Measurements from ENCODE around the gene ENHO.
A peak's percentile ranks its signal among the peaks of the same experiment; 100 is the strongest.
"Not testable (repeated sequence)": the region's sequence is repeated elsewhere in the genome, so short reads cannot be mapped to it uniquely, and the experiment has no call there.

ENHO gene

DNA sequence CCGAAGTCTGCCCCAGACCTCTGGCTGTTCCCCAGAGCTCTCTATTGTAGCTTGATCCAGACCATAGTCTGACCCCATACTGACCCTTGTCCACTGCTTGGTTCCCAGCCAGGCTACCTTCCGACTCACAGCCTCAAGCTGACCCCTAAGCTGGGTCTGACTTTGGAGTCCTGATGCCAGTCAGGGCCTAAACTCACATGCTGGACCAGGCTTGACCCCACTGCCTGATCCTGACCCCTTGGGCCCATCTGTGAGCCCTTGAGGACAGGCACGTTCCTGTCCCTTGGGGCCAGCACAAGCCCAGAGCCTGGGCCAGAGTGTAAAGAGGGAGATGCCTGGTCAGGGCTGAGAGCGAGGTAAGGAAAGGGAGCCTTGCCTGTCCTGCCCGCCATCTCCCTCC, 32.7 kb upstream of the ENHO start:
- DNase-seq (ENCODE audit: low read depth), result no peak

DNA sequence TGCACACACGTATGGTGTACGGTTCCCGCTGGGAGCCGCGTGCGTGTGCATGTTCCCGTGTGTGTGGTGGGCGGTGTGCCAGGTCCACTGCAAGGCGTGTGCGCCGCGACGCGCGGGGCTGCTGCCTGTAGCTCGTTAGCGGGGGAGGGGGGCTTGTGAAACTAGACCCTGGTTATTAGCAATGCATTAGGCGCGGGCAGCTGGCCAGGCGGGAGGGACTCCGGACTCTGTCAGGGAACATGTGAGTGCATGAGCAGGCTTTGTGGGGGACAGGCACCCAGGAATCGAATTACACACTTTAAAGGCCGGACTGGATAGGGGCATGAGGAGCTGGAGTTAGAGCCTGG, 32.2 kb upstream of the ENHO start:
- DNase-seq (ENCODE audit: low read depth), result no peak

DNA sequence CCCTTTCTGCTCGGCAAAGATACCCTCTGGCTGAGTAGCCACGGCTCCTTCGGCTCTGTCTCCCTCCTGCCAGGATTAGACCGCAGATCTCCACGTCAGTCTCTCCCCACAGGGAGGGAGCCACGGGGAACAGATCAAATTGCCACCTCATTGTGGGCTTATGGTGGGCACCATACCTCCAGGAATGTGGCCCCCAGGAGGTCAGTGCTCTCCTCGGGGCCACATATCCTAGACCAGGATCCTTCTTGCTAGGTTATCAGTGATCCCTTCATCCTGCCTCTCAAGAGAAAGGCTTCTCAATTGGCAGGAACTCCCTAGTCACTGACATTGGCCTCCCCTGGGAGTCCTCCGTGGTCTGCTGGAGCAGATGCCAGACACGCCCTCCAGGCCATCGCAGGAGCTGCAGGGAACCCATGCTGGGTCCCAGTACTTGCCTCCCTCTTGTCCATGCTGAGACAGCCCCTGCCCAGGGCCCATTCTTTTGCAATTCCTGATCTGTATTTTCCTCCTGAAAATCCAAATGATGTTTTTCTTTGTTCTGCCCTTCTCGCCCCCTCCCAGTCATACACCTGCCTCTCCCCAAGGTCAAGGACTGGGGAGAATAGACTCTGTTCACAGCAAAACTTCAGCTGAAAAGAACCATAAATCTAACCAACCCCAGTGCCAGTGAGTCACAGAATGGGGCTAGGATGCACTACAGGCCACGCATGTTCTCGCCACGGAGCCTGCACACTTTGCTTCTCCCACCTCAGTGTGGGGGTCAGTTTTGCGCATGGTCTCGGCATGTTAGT, 31.6 kb upstream of the ENHO start:
- DNase-seq (ENCODE audit: low read depth), result no peak

GRCh38 chr9:34553511-34554021, 30.8 kb upstream of the ENHO start:
- DNase-seq (ENCODE audit: low read depth), result no peak

- DNase-seq (ENCODE audit: low read depth), result no peak
These were observed 30.2 kb upstream of the ENHO start for GRCh38 chr9:34552986-34553385.

- DNase-seq (ENCODE audit: low read depth), result no peak
These were observed 29.8 kb upstream of the ENHO start for GRCh38 chr9:34552606-34552981.

GRCh38 chr9:34551751-34552605, 29.2 kb upstream of the ENHO start:
- no peak for DNase-seq (ENCODE audit: low read depth)

DNA sequence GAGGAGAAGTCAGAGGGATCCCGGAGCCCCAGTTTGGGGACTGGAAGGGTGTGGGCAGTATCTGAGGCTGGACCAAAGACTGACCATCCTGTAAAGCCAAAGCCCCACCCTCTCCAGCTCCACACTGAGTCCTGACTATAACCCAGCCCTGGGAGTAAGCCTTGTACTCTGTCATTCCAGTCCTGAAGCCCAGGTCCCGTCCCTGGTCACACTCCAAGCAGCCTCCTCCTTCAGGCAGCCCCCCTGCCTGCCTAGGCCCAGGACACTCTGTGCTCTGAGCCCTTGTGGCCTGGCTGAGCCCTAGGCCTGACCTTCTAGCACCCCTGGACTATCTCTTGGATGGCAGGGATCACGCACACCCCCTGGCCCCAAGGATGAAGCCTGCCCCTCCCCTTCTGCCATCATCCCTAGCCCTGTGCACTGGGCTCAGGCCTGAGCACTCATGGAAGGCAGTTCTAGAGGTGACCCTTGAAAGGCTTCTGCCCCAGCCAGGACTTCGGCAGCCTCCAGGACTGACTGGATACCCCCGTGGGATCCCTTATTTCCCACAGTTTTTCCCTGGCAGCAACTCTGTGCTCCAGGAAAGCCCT, 28.0 kb upstream of the ENHO start:
- DNase-seq (ENCODE audit: low read depth), result no peak

GRCh38 chr9:34550016-34550680, 27.4 kb upstream of the ENHO start:
- no peak for DNase-seq (ENCODE audit: low read depth)

DNA sequence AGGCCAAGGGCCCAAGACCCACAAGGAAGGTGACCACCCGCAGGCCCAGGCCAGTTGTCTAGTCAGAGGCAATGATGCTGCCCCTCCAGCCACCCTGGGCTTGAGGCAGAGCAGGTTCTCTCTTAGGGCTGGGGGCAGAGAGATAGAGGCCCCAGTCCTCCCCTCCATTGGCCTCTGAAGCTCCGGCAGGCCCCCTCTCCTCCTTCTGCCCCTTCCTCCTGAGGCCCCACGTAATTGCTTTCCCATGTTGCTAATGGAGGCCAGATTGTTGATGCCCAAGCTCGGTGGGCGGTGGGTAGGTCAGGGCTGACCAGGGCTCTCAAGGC, 26.6 kb upstream of the ENHO start:
- DNase-seq (ENCODE audit: low read depth), result no peak

- peak; percentile 27 for DNase-seq (ENCODE audit: low read depth)
These were observed 25.3 kb upstream of the ENHO start for GRCh38 chr9:34547960-34548611.

DNA sequence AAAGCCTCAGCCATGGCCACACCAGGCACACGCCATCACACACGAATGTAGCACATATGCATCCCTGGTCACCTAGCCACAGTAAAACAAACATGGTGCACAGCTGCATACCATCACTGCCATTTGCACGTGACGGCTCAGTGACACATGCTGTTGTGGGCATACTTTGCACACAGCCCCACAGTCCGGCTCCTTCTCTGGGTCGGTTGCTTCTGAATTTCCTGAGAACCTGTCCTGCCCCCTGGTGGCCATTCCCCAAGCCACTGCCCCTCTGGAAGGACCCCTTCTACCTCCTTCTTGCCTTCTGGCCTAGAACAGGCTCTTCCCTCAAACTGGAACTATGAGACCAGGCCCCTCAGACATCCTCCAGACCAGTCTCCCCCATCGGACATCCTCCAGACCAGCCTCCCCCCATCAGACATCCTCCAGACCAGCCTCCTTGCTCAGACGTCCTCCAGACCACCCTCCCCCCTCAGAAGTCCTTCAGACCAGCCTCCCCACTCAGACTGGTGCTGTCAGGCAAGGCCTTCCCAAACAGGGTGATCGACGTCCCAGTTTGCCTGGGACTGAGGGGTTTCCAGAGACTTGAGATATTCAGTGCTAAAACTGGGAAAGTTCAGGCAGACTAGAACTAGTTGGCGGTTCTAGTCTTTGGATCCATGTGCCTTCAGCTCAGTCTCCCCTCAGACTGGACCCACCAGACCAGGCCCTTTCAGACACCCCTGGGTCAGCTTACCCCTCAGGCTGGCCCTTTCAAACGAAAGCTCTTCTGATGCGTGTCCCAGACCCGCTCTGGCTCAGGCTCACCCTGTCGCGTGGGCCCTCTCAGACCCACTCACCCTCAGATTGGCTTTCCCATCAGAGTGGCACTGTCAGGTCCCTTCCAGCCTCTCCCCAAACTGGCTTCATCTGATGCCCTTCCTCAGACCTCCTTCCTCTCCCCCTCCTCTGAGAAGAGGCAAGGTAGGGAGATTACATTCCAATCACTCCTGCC, 24.3 kb upstream of the ENHO start:
- DNase-seq (ENCODE audit: low read depth), result peak; percentile 49

GRCh38 chr9:34546102-34546833, 23.5 kb upstream of the ENHO start:
- no peak for DNase-seq (ENCODE audit: low read depth)

DNA sequence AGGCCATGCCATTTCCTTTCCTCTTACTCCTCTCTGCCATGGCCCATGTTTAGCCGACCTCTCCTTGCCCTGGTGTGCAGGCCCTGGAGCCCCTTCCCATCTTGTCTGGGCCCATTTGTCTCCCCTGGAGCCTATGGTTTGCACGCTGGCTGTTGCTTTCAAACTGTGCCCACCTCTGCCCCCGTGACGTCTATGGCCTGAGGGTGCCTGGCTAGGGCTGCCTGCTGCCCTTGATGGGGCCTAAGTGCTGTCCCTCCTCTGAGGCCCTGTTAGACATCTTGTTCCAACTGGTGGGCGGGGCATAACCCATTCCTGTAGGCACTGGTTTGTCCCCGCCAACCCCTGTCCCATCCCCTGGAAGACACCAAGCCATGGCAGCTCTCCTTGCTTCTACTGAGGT, 22.7 kb upstream of the ENHO start:
- DNase-seq (ENCODE audit: low read depth), result no peak

GRCh38 chr9:34544035-34544434, 21.2 kb upstream of the ENHO start:
- DNase-seq (ENCODE audit: low read depth), result no peak

- DNase-seq (ENCODE audit: low read depth), result no peak
These were observed 18.8 kb upstream of the ENHO start for GRCh38 chr9:34541540-34541939.

DNA sequence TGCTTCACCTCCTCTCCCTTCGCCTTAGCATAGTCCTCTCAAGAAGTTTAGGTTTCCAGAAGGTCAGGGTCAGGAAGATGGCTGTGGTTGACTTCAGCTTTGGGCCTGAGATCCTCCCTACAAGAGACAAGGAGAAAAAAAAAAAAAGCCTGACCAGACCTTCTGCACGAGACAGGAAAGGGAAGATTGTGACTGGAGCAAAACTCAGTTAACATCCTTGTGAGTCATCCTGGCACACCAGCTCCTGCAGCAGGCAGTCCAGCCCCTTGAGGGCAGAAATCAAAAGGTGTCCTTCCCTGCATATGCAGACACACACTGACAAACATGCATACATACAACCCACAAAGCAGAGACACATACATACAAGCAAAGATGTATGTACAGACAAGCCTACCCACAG, 18.0 kb upstream of the ENHO start:
- peak; percentile 30 for DNase-seq (ENCODE audit: low read depth)

DNA sequence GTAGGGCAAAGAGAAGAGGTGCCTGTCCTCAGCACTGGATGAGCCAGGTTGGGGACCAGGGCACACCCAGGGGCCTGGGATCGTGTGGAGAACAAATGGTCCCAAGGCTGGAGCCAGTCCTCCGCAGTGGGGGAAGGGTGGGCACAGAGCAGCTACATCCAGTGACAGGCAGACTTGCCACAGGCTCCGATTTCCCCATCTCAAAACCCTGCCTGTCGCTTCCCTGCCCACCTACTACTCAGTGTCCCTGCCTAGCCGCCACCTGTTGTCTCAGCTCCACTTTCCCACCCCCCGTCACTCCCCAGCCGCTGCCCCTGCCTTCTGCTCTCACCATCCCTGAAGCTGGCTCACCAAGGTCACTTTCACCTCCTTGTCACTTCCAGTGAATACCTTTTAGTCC, 13.9 kb upstream of the ENHO start:
- DNase-seq (ENCODE audit: low read depth), result no peak

DNA sequence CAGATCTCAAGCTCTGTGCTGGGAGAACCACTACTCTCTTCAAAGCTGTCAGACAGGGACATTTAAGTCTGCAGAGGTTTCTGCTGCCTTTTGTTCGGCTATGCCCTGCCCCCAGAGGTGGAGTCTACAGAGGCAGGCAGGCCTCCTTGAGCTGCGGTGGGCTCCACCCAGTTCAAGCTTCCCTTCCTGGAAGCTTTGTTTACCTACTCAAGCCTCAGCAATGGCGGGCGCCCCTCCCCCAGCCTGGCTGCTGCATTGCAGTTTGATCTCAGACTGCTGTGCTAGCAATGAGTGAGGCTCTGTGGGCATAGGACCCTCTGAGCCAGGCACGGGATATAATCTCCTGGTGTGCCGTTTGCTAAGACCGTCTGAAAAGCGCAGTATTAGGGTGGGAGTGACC, 9.3 kb upstream of the ENHO start:
- DNase-seq (ENCODE audit: low read depth), result not testable (repeated sequence)

- DNase-seq (ENCODE audit: low read depth), result no peak
These were observed 3.2 kb upstream of the ENHO start for GRCh38 chr9:34526026-34526425.
